GM12801 (cell line): ENCODE data around the gene KRT84.

ENCODE experiments used
- TF ChIP-seq, protein P1 (sequence below): IDR thresholded peaks from one replicate; pipeline ENCODE4 v1.5.1; 2011; ENCODE audit warnings: control low read depth; ENCODE audit not compliant: insufficient read length; ENCODE audit errors: extremely low read depth

Gene KRT84

GRCh38 chr12:52427083-52427482 lies 41.6 kb upstream of the KRT84 start:
- TF ChIP-seq, protein P1, sequence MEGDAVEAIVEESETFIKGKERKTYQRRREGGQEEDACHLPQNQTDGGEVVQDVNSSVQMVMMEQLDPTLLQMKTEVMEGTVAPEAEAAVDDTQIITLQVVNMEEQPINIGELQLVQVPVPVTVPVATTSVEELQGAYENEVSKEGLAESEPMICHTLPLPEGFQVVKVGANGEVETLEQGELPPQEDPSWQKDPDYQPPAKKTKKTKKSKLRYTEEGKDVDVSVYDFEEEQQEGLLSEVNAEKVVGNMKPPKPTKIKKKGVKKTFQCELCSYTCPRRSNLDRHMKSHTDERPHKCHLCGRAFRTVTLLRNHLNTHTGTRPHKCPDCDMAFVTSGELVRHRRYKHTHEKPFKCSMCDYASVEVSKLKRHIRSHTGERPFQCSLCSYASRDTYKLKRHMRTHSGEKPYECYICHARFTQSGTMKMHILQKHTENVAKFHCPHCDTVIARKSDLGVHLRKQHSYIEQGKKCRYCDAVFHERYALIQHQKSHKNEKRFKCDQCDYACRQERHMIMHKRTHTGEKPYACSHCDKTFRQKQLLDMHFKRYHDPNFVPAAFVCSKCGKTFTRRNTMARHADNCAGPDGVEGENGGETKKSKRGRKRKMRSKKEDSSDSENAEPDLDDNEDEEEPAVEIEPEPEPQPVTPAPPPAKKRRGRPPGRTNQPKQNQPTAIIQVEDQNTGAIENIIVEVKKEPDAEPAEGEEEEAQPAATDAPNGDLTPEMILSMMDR: no peak

- TF ChIP-seq, protein P1: no peak
Measured at GRCh38 chr12:52426034-52426433, 40.6 kb upstream of the KRT84 start.

DNA sequence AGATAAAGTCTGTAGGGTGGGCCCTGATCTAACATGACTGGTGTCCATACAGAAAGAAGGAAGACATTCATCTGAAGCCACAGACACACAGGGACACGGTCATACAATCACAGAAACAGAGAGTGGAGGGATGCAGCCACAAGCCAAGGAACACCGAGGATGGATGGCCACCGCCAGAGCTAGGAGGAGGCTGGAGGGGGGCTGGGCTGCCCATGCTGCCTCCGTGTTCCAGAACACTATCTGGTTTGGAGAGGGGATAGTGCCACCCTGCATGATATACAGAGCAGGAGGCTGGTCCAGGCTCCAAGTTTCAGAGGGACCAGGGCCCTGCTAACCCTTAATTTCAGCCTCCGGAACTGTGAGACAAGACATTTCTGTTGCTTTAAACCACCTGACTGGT lies 40.0 kb upstream of the KRT84 start:
- TF ChIP-seq, protein P1: no peak

GRCh38 chr12:52423661-52424500 lies 38.4 kb upstream of the KRT84 start:
- TF ChIP-seq, protein P1: no peak

DNA sequence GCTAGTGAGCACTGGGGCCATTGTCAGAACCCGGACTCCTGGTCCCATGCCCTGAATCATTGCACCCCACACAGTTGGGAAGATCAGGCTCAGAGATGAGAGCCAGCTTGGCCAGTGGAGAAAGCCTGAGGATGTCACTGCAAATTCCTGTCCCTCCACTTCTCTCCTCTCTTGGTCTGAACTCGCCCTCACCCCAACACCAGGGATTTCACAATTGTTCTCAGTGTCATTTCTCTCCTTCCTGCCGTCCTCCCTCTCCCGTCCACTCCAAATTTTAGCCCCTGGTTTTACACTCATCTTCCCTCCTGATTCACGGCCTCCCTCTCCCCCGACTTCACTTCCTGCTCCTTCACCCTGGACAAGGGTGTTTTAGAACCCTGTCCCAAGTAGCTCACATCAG lies 37.6 kb upstream of the KRT84 start:
- TF ChIP-seq, protein P1: no peak

DNA sequence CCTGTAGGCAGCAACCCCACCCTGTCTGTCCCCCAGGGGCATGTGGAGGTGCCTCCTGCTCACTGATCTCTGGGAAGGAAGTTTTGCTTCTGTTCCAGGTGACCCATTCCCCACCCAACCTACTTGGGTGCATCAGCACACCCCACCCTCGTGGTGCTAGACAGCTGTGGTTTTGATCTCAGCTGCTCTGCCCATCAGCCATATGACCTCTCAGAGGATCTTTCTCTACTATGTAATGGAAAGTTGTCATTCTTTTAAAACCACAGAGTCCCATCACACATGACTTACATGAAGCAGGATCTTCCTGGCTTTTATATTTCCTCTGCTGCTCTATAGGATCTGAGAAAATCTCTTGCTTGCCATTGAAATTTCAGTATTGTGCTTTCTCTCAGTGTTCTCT lies 34.2 kb upstream of the KRT84 start:
- TF ChIP-seq, protein P1: no peak

GRCh38 chr12:52418576-52419110 lies 33.2 kb upstream of the KRT84 start:
- TF ChIP-seq, protein P1: no peak
